HT-29 (cell line): ENCODE data around the gene CLEC4F. TPM values are rescaled to one million over a fixed set of nuclear protein-coding genes. Genes with fewer than 3 reads are reported as not detected.

Experiments
- DNase-seq: peaks from one replicate; pipeline ENCODE4 v3.0.0-alpha.2; 2015; ENCODE audit warnings: low spot score
- total RNA-seq: library from RNA; depleted of rRNA; stranded (reverse); fragments of >200 nt; shearing (Covaris generic); gene quantifications from 2 replicates; pipeline ENCODE4 v1.2.3, GENCODE V29; 2014

CLEC4F gene
- total RNA-seq, 1 experiment from 2014 or later, result not detected

DNA sequence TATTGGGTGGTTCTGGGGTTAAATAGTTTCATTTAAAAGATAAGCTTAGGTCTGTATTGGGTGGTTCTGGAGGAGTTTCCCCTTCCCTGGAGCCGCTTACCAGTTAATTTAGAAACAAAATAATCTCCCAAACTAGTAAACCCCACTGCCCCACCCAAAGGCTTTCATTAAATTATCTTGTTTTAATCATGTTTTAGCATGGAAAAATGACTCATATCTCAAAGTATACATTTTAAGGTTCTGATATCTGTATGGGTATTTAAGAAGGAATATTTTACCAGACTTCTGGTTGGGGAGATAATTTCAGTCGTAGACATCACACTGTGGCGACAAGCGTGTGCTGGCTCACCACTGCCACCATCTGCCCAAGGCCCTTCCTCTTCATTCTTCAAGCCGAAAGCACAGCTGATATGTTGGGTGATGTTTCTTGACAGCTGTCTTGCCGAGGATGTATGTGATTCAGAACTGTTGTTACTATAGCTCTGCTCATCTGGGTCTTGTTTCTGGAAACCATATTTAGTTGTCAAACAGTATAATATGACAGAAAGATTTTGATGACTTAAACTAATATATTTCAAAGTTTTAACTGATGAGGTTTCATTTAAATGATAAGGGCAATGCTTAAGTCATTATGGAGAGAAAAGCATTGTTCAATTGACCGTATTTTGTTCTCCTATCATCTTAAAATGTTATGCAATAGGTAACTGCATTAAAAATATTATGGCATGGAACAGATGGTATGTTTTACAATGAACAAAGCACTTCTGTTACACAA lies 35.1 kb downstream of the CLEC4F start:
- peak; percentile 55 for DNase-seq

DNA sequence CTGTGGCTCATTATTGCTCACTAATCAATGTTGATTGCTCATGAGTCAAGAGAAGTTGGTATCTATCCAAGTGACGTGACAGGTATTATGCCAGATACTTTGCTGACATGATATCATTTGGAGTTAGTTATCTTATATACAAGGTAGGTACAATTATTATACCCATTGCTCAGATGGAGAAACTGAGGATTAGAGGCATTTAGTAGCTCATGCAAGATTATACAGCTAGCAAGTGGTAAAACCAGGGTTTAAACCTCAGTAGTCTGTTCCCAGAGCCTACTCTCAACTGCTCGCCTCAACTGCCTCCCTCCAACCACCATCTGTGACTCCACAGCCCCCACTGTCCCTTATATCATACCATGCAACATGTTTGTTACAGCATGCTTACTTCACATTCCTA lies 36.1 kb downstream of the CLEC4F start:
- DNase-seq, result no peak

DNA sequence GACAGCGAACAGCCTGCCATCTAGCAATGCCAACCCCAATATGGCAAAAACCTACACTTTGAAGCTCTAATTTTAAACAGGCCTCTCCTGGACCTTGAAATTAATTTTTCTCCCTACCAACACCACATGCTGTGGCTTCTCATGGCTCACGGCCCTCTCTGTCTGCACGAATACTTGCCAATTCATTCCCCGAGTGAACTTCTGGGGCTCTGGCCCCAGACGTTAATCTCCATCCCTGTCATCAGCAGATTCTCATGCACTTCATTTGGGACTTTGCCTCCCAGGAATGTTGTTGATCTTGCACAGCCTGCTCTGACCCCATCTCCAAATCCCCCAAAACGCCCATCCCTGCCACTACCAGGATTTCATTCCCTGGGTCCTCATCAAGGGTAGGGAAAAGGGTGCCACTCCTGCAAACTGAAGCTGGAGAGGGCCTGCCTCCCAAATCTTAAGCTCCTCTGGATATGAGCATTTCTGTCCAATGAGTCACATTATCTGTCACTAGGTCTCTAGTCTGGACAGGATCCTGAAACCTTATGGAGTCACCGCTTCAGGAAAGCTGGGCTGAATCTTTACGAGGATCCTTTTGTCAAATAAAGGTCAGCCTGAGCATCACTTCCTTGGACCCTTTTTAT lies 40.4 kb downstream of the CLEC4F start:
- DNase-seq, result no peak

DNA sequence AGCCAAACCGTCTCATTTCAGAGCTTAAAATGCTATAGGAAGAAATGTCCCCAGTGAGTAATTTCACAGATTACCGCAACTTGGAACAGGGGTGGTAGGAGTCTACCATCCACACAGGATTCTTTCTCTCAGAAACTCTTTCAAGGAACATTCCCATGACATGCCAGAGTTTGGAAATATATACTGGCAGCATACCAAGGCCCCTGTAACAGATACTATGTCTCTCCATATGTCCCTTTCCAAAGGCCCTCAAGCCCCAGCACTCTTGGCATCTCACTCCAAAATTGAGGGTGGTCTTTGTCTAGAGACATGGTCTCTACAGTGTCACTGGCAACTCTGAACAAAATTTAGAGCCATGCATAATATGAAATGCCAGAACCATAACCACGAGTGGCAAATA lies 40.9 kb downstream of the CLEC4F start:
- no peak for DNase-seq

DNA sequence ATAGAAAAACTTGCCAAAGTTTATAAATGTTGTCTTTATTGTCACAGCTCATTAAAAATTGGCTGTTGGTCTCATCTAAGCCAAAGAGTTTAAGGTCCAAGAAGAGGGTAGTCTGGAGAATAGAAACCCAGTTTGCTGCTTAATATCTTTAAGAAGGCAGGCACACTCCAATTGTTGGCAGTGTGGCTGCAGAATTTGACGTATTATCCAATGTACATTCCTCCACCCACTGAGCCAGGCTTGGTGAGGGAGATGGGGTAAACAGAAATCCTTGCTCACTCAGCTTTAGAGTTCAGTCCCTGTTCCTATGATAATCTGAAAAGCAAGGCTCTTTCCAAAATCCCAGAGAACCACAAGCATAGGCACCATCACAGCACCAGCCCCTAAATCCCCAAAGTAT lies 41.7 kb downstream of the CLEC4F start:
- no peak for DNase-seq

DNA sequence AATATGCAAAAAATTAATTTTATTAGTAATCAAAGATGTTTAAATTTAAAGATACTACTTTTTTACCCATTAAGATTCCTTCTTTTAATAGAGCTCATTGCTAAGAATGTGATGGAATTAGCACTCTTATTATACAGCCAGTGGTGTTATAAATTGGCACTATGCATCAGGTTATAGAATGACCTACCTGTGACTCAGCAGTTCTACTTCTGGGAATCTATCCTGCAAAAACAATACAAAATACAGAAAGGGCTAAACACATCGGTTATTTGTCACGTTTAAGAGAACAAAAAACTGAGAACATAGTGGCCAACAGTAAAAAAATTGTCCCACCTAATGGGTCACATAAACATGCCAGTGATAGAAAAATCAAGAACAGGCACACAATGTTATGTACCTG lies 42.9 kb downstream of the CLEC4F start:
- no peak for DNase-seq

DNA sequence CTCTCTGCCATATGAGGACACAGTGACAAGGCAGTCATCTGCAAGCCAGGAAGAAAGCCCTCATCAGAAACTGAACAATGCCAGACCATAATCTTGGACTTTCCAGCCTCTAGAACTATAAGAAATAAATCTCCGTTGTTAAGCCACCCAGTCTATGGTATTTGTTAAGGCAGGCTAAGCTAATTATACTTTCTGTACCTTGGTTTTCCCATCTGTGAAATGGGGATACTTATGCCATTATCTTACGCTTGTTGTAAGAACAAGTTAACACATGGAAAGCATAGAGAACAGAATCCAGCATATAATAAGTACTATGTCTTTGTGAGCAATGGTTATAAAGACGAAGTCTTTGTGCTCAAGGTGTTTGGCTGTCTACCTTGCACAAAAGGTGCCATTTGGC lies 44.1 kb downstream of the CLEC4F start:
- DNase-seq, result no peak

DNA sequence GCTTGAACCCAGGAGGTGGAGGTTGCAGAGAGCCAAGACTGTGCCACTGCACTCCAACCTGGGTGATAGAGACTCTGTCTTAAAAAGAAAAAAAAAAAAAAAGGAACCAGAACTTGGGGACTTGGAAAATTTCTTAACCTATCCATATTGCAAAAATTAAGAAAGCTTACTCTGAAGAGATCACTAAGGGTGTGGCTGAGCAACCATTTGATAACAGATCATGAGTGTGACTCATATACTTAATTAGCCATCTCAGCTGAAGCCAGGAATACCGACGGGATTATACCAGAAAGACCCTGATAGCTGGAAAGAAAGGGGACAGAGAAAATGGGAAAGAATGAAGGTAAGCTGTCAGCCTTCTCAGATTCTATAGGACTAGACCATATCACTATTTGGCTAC lies 45.3 kb downstream of the CLEC4F start:
- DNase-seq, result no peak

DNA sequence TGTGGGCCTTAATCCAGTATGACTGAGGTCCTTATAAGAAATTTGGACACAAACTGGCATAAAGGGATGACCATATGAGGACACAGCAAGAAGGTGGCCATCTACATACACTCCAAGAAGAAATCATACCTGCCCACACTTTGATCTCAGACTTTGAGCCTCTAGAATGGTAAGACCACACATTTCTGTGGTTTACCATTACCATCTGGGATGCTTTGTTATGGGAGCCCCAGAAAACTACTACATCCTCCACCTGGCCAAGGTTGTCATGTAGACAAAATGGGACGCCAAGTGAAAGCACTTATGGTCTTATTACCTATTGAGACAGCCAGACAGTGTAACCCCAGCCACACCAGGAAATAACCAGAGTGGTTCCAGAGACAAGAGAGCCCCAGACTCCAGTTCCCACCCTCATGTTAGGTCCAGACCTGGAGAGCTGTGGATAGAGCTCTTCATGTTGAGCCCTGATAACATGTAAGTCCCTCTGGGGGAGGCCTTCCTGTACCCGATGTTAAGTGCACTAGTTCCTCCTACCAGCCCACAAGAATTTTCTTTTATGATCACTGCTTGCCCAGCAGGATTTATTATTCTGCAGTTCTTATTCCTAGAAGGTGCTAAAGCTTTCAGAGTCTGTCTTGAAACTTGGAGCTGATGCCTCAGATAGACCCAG lies 47.8 kb downstream of the CLEC4F start:
- DNase-seq, result no peak

DNA sequence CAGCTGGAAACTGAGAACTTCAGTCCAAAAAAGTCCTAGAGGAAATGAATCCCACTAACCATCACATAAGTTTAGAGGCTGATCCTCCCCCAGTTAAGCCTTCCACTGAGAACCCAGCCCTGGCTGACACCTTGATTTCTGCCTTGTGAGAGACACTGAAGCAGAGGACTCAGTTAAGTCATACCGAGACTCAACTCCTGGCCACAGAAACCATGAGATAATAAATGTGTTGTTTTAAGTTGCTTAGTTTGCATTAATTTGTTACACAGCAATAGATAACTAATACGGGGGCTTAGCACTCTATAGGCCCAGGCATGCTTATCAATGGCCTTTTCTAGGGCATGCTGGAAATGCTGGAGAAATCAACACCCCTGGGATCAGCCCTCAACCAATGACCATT lies 49.0 kb downstream of the CLEC4F start:
- DNase-seq, result no peak

DNA sequence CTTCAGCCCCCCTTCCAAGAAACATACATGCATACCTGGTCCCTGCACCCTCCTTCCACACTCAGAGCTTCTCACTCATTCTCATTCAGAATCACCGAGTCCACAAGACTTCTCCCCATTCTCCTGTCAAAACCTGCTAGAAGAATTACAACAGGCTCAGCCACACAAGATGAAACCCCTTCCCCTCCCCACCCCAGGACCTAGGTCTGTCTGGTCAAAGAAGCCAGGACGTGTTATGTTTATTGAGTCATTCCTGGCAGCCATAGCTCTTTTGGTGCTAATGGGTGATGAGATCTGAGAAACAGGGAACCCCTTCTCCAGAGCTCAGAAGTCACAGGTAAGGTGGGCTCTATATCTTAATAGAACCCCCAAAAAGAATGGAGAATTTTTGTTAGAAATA lies 50.9 kb downstream of the CLEC4F start:
- DNase-seq, result no peak

DNA sequence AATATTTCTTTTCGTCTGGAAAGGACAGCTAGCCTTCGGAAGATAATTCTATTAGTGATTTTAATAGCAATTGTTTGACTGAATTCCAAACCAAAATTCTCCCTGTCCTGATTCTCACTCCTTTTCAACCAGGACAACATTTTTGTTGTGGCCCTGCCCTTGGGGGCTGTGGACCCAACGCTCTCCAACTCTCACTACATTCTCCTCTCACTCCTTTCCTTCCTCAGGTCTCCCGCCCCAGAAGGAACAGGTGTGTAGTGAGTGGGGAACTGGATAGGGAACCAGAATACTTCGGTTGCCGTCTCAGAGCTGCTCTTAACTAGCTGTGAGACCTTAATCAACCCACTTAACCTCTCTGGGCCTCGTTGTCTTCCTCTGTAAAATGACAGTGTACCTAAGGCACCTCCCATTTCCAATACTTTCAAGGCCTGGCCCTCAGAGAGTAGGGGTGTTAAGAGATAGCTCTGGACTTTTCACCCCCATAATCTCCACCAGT lies 51.8 kb downstream of the CLEC4F start:
- DNase-seq, result no peak

DNA sequence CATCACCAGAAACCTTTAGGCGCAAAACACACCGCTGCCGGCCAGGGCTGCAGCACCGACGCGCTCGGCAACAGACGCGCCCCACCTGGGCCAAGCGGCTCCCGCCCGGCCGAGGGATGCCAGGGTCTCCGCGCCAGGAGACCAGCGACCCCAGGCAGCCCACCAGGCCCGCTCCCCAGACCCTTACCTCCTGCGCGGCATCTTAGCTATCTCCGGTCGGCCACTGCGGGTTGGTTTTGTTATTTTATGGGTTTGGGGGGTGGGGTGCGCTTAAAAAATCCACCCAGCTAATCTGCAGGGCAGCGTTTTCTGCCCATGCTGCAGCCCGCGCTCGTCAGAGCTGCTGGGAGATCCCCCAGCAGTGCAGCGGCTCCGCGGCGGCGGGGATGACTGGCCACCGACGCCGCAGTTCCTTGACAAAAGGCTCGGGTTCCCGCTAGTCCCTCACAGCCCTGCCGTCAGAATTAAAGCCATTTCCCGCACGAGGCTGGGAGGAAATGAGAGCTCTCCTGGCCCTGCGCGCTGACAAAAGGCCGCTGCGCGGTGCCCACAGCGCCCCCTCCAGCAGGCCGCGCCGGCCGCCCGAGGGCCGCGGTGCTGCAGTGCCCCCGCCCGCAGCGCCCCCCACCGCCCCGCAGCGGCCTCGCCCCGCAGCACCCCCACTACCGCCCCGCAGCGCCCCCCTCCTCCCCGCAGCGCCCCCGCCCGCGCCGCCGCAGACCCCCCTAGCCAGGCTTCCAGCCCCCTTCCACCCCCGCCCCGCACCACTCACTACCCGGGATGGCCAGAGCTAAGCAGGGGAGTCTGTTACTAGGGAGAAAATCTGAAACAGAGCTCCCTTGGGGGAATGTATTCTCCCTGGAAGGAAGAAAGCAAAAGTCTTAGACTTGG lies 52.5 kb downstream of the CLEC4F start, which contains the start of gene ADD2:
Gene ADD2 (minus strand): TSS at position 502 of the 891 bp plus-strand sequence. CDS start 61,792 bp downstream, outside the sequence.
- DNase-seq, result no peak

DNA sequence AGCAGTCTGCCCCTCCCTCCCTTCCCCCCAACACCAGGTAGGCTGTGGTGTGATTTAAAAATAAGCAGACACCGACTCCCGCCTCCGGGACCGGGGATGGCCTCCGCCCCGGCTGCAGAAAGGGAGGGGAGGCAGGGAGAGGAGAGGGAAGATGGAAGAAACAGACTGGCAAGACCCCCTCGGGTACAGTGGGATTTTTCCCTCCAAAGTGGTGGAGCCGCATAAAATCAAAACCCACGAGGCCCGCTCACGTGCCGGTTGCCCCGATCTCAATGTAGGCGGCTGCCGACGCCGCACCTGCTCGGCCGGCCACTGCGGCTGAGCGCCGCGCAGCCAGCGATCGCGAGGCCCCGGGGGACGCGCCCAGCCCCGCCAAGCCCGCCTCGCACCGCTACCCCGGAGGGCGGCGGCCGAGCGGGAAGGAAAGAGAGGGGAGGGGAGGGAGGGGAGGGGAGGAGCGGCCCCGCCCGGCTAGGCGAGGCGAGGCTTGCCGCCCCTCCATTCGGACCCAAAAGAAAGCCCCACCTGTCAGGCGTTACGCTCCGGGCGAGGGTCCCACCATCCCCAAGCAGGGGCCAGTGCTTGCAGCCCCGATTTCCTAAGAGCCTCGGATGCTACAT lies 53.2 kb downstream of the CLEC4F start:
- no peak for DNase-seq

DNA sequence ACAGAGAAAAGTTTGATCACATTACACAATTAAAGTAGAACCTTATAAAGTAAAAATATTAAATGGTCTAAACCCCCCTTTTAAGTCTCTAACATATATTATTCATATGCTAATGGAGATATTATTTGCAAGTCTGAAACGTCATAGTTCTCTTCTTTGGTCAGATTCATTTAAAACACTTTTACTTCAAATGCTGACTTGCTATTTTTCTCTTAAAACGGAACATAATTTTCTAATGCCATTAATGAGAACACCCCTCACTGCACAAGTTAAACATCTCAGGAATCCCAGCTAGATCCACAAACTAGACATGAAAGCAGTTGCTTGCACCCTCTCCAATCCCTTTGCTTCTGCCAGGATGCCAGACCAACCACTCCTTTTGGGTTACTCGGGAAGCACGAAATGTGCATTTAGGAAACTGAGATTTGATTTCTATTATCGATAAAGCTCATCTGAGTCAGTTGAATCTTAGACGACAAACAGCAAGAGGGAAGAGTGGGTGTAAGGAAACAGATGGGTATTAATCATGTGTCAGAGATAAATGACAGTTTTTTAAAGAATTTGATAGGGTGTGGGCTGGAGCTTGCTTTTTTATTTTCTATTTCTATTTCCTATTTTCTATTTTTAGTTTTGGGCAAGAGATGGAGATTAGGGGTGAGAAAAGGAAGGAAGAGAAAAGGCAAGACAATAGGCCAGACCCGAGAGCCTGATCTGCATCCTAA lies 53.9 kb downstream of the CLEC4F start:
- no peak for DNase-seq

DNA sequence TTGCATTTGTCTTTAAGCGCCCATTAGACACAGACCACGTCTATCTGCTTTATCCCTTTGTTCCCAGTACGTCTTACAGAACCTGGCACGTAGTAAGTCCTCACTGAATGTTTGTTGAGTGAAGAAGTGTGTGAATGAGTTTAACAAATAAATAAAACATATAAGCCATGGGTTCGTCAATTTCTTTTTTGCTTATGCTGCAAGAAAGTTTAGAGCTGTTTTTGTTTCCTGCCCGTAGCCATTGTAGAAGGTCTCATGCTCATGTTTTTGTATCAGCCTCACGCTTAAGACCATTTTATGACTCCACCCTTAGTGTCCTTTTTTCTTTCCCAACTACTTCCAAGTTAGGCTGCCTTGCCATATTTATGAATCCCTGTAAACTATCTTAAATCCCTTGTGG lies 54.9 kb downstream of the CLEC4F start:
- DNase-seq, result no peak

DNA sequence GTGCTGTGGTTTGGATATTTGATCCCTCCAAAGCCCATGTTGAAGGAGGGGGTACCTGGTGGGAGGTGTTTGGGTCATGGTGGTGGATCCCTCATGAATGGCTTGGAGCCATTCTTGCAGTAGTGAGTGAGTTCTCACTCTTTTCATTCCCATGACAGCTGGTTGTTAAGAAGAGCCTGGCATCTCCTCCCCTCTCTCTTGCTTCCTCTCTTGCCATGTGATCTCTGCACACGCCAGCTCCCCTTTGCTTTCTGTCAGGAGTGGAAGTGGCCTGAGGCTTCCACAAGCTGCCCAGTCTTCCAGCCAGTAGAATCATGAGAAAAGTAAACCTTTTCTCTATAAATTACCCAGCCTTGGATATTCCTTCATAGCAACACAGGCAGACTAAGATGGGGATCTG lies 61.0 kb downstream of the CLEC4F start:
- no peak for DNase-seq
